Hippocampal formation (tissue), 2 donors: ENCODE results near the gene ZDHHC5.
"Not testable (repeated sequence)": the region's sequence is repeated elsewhere in the genome, so short reads cannot be mapped to it uniquely, and the experiment has no call there.

Experiments used
- DNase-seq, 2 donors: peaks; one replicate each; lab custom pipeline; 2025; lab: John Stamatoyannopoulos, UW

The ZDHHC5 gene

DNA sequence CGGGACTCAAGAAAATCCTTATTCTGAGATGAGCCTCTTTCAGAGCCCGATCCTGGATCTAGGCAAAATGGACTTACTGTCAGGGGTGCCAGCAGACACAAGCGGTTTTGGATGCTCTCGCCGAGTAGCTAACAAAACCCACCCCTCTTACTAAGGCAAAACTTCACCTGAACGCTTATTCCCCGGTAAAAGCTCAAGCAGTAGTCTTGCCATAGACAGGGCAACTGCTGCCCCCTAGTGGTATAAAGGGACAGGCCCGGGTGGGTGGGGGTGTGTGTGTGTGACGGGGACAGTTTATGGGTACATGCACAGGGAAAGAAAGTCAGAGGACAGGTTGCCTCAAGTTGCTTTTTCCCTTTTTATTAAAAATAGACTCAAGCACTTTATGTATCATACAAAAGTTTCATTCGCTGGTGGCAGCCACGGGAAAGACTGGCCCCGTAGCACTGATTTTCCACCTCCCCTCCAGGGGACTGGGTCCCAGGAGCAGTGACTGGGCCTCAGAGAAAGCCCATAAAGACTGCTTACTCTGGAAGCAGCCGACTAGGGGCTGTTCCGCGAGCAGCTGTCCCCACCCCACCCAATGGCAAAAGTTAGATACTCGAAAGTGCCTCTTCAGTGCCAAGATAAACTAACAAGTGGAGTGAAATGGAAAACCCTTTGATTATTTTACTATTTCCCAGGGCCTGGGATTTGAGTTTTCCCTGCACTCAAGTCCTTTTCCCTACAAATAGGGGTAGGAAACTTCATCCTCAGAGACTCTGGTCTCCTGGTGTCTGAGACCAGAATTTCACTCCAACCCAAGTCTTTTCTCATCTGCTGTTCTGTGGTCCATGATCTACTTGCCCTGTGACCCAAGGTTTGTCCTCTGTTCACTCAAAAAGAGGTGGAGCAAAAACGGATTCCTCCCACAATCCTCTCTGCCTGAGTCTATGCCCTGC is 22.9 kb upstream of the ZDHHC5 start:
- peak; percentile 59 to 75 for DNase-seq

DNA sequence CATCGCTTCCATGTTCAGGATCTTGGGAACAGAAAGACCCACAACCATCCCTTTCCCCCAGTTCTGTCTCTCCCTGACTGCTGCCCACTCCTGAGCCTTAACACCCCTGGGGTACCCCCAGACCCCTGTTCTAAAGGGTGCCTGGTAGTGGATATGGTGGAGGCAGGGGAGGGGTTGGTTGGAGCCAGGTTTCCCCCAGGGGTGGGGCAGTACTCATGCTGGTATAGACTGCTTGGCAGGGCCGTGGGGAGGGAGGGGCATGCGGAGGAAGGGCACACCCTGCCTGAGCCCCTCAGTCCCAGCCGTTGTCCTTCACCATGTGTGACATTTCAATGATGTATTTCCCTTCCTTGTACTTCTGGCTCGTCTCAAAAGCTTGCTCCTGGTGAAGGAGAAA is 22.2 kb upstream of the ZDHHC5 start:
- DNase-seq: no peak

GRCh38 chr11:57646194-57646798 is 21.6 kb upstream of the ZDHHC5 start:
- DNase-seq: no peak

GRCh38 chr11:57646799-57647303 is 21.1 kb upstream of the ZDHHC5 start:
- no peak for DNase-seq

DNA sequence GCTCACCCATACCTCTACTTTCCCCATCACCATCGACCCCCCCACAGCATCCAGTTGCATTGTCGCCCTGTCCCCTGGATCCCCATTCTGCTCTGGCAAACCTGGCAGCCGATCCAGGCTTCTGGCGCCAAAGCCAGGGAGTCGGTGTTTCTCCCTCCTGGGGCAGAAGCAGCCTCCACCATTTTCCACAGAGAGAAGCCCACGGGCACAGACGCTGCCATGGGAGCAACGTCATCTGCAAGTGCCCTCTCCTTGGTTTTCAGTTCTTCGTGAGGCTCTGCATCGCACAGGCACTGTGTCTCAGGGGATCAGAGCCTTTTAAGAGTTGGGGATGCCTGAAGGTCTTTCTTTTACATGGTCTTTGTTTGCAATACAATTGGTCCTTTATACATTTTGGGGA is 20.5 kb upstream of the ZDHHC5 start:
- DNase-seq: no peak

GRCh38 chr11:57647960-57648800 is 19.7 kb upstream of the ZDHHC5 start:
- DNase-seq: peak; percentile 14 to 36

GRCh38 chr11:57648801-57649735 is 18.8 kb upstream of the ZDHHC5 start:
- peak in 1 of 2 donors; percentile 35 for DNase-seq

DNA sequence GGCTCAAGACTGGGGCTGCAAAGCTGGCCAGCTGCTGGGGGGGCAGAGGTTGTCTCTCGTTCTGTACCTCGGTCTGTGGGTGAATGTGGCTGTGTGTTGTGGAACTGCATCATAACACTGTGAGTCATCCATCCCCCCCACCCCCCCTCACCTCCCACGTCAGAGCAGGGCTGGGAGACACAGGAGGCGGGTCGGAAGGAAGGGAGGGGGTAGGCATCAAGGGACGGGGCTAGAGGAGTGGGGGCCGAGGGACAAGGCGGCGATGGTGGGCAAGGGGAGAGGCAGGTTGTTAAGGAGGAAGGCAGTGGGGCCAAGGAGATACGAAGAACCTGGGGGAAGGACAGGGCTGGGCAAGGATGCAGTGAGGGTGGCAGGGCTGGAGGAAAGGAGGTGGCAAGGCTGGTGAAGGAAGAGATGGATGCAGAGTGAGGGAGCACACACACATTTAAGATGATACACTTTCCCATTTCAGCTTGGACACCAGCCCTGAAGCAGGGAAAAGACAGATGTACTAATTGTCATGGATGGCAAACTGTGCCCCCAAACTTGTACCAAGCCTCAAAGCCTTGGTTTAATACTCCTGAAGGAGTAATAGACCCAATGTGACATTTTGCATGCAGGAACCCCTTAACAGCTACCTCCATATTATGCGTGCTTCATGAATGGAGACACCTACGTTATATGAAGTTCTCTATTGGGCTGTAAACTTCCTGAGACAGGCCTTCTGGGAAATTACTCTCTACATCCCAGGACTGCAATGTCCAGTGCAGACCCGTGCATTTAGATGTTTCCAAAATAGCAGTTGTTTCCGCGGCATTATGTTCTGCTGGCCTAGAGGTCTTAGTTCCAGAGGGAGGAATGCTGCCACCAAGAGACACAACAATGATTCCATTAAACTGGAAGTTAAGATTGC is 17.8 kb upstream of the ZDHHC5 start, which contains the start of gene YPEL4:
Gene YPEL4 (minus strand): TSS at position 87 of the 913 bp plus-strand sequence. CDS start 2,805 bp downstream, outside the sequence.
- peak; percentile 73 to 78 for DNase-seq

GRCh38 chr11:57650739-57651090 is 17.2 kb upstream of the ZDHHC5 start:
- DNase-seq: no peak

- no peak for DNase-seq
Observed at GRCh38 chr11:57651408-57651807, 16.5 kb upstream of the ZDHHC5 start.

- DNase-seq: not testable (repeated sequence)
Observed at GRCh38 chr11:57652230-57652629, 15.7 kb upstream of the ZDHHC5 start.

DNA sequence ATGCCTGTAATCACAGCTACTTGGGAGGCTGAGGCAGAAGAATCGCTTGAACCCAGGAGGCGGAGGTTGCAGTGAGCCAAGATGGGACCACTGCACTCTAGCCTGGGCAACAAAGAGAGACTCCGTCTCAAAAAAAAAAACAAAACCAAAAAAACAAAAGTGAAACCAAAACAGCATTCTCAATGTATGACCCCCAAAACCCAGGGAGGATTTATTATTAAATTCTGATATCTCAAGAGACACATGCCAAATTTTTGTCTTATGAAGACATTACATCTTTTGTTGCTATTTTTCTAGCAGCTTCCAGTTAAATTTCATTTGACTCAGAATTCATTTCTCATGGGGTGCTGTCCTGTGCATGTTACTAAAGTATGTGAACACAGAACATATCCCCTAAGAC is 15.3 kb upstream of the ZDHHC5 start:
- no peak for DNase-seq

DNA sequence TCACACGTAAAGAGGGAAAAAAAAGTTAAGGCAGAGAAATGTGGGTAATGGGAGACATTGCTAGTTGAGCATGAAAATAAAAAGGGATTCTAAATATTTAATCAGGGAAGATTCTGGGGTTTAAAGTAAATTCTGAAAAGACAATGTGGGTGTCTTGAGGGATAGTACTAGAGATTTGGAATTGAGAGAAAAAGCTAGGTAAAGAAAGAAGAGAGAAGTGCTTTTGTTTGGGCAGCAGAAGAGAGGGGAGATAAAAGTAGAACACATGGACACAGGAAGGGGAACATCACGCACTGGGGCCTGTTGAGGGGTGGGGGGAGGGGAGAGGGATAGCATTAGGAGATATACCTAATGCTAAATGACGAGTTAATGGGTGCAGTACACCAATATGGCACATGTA is 14.8 kb upstream of the ZDHHC5 start:
- DNase-seq: no peak

DNA sequence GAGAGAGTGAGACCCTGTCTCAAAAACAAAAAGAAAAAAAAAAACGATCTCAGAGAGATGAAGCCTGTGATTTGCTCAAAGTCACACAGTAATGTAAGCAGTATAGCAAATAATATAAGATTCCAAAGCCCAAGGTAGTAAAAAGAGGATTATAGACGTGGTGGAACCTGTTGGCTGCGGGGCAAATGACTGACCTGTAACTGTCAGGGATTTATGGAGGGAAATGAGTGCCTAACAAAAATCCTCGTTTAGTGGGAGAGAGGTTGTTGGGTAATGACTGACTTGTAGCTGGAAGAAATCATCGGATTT is 11.1 kb upstream of the ZDHHC5 start:
- no peak for DNase-seq

- peak; percentile 99 to 100 for DNase-seq
Observed at GRCh38 chr11:57657194-57658022, 10.5 kb upstream of the ZDHHC5 start, which contains the start of gene CLP1. CLP1 (plus strand) TSS chr11:57657762; CDS start chr11:57659477, 1,715 bp downstream.

- no peak for DNase-seq
Observed at GRCh38 chr11:57658023-57658361, 9.9 kb upstream of the ZDHHC5 start.

GRCh38 chr11:57659669-57660068 is 8.2 kb upstream of the ZDHHC5 start:
- DNase-seq: no peak

DNA sequence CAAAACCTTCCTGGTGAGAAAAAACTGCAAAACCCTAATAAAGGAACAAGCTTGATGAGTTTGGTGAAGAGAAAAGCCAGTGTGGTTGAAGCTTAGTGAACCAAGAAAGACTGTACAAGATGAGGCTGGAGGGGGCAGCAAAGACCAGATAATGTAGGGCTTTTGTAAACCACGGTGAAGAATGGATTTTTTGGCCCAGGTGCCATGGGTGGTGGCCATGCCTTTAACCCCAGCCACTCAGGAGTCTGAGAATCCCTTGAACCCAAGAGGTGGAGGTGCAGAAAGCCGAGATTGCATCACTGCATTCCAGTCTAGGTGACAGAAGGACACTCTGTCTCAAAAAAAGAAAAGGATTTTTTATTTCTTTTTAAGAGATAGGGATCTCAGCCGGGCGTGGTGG is 5.0 kb upstream of the ZDHHC5 start:
- DNase-seq: no peak

DNA sequence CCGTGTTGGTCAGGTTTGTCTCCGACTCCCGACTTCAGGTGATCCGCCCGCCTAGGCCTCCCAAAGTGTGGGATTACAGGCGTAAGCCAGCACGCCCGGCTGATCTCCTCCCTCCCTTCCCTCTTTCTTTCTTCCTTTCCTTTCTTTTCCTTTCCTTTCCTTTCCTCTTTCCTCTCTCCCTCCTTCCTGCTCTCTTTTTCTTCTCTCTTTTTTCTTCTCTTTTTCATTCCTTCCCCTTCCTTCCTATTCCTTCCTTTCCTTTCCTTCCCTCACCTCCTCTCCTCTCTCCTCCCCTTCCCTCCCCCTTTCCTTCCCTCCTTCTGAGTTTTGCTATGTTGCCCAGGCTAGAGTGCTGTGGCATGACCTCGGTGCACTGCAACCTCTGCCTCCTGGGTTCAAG is 3.9 kb upstream of the ZDHHC5 start:
- no peak for DNase-seq
